Upper lobe of right lung (tissue), 1 donor: ENCODE data around the gene EPHX1. TPM values are rescaled to one million over a fixed set of nuclear protein-coding genes. Genes with fewer than 3 reads are reported as not detected.

Experiments
- ATAC-seq: fragments of 200-7000 bp; cut with Tn5 transposase; one replicate; pipeline ENCODE4 v1.9.1; 2020; ENCODE audit warnings: mild to moderate bottlenecking, moderate library complexity
- DNase-seq: peaks from one replicate; pipeline ENCODE4 v3.0.0-alpha.2; 2020
- H3K27ac ChIP-seq: fragments of 200-600 bp; one replicate; pipeline ENCODE4 v1.8.0; 2022
- H3K27me3 ChIP-seq: fragments of 200-600 bp; one replicate; pipeline ENCODE4 v1.8.0; 2022; ENCODE audit warnings: mild to moderate bottlenecking
- H3K36me3 ChIP-seq: fragments of 200-600 bp; one replicate; pipeline ENCODE4 v1.8.0; 2022
- H3K4me1 ChIP-seq: fragments of 200-600 bp; one replicate; pipeline ENCODE4 v1.8.0; 2022
- H3K4me3 ChIP-seq: fragments of 200-600 bp; one replicate; pipeline ENCODE4 v1.8.0; 2022; ENCODE audit warnings: mild to moderate bottlenecking
- H3K9me3 ChIP-seq: fragments of 200-600 bp; one replicate; pipeline ENCODE4 v1.8.0; 2022
- CTCF ChIP-seq: fragments of 200-600 bp; IDR thresholded peaks from one replicate; pipeline ENCODE4 v1.8.0; 2022; ENCODE audit warnings: antibody characterized with exemption
- intact Hi-C: fragments of 100-400 bp; cut with DNase I; formaldehyde crosslinking; loops from one replicate; pipeline ENCODE4 v1.11.0; 2022
- total RNA-seq: library from RNA; stranded (reverse); fragmentation: NEBNext Ultra II Directional; extraction: Animal tissue kit (Norgen Biotek cat#: 25700); gene quantifications from one replicate; pipeline ENCODE4 v1.2.1, GENCODE V29; 2021
- donor health status: DM: no; HTN: yes; CAD: no; lungs with severe emphysema.

The EPHX1 gene
- total RNA-seq, 1 donor from 2014 or later = 245 TPM

GRCh38 chr1:225825607-225826007, 15.7 kb downstream of the EPHX1 start:
- intact Hi-C loops = no loop called here
- Histone ChIP-seq H3K4me3 (no peak overlapping the region), H3K27ac (peak overlapping the region; percentile 12), H3K36me3 (peaks cover 21% of the 10 kb centered on the region), H3K4me1 (peaks cover 36% of the 10 kb centered on the region), H3K27me3 (no peaks in the 10 kb centered on the region), H3K9me3 (no peaks in the 10 kb centered on the region)
- DNase-seq (no peak), ATAC-seq (peak; percentile 59)
- no peak for TF ChIP-seq CTCF

- no peak overlapping the region for H3K27ac ChIP-seq
- no peaks in the 10 kb centered on the region for H3K9me3 ChIP-seq
- no peak for DNase-seq
- H3K4me3 ChIP-seq = no peak overlapping the region
- intact Hi-C loops = no loop called here
- H3K27me3 ChIP-seq = no peaks in the 10 kb centered on the region
- peaks cover 29% of the 10 kb centered on the region for H3K4me1 ChIP-seq
- H3K36me3 ChIP-seq = peaks cover 36% of the 10 kb centered on the region
- no peak for TF ChIP-seq CTCF
- ATAC-seq = no peak
Measured at GRCh38 chr1:225827076-225827475, 17.2 kb downstream of the EPHX1 start.

GRCh38 chr1:225828706-225829345, 18.9 kb downstream of the EPHX1 start:
- Histone ChIP-seq H3K4me3 (no peak overlapping the region), H3K9me3 (no peaks in the 10 kb centered on the region), H3K27ac (no peak overlapping the region), H3K36me3 (peaks cover 51% of the 10 kb centered on the region), H3K27me3 (no peaks in the 10 kb centered on the region), H3K4me1 (peaks cover 29% of the 10 kb centered on the region)
- no peak for ATAC-seq
- intact Hi-C loops = no loop called here
- DNase-seq = no peak
- no peak for TF ChIP-seq CTCF

- Histone ChIP-seq H3K4me3 (no peak overlapping the region), H3K27ac (no peak overlapping the region), H3K27me3 (no peaks in the 10 kb centered on the region), H3K9me3 (no peaks in the 10 kb centered on the region), H3K36me3 (peaks cover 59% of the 10 kb centered on the region), H3K4me1 (peaks cover 25% of the 10 kb centered on the region)
- ATAC-seq (no peak), DNase-seq (no peak)
- intact Hi-C loops = no loop called here
- TF ChIP-seq CTCF = no peak
Measured at GRCh38 chr1:225830841-225831240, 20.9 kb downstream of the EPHX1 start.

GRCh38 chr1:225834417-225835329, 24.7 kb downstream of the EPHX1 start:
- Histone ChIP-seq H3K36me3 (peaks cover 76% of the 10 kb centered on the region), H3K27me3 (no peaks in the 10 kb centered on the region), H3K4me3 (no peak overlapping the region), H3K9me3 (no peaks in the 10 kb centered on the region), H3K4me1 (peaks cover 12% of the 10 kb centered on the region), H3K27ac (peak overlapping the region; percentile 32)
- no peak for TF ChIP-seq CTCF
- DNase-seq = no peak
- intact Hi-C loops = no loop called here
- ATAC-seq = peak; percentile 43
